NAMALWA (cell line): ENCODE data around the gene ANO3.
A peak's percentile ranks its signal among the peaks of the same experiment; 100 is the strongest.

Experiments used
- DNase-seq: peaks from one replicate; pipeline ENCODE4 v3.0.0-alpha.2; 2015; ENCODE audit warnings: low spot score

Gene ANO3

DNA sequence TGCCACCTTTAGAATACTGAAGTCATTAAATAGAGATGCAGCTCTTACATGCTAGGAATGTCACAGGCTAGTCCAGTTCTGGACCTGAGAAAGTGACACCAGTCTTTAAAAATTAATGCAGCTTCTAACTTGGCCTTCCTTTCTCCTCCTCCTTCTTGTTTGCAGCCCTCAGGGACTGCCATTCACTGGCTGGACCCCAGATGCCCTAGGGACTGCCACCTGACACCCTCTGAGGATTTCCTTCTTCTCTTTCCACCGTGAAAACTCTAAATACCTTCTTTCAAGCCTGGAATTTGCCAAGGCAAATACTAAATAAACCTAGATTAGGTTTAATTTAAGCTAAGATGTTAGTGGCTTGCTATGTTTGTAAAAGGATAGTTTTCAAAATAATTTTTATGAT is 161.7 kb downstream of the ANO3 start:
- DNase-seq: no peak

DNA sequence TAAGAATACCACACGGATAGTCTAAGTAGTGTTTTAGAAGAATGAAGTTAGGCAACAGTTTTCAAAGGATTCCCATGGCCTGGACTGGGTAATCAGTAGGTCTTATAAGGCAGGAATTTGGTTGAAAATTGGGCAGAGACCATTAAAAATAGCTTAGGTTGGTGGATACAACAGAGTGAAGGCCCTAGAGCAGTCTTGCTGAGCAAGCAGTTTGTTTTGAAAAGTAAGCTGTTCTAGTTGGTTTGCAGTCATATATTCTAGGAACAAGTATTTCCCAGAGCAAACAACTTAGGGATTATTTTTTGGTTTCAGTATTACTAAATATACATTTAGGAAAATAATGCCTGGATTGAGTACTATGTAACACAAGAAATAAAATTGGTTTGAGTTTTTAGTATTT is 175.3 kb downstream of the ANO3 start:
- no peak for DNase-seq

DNA sequence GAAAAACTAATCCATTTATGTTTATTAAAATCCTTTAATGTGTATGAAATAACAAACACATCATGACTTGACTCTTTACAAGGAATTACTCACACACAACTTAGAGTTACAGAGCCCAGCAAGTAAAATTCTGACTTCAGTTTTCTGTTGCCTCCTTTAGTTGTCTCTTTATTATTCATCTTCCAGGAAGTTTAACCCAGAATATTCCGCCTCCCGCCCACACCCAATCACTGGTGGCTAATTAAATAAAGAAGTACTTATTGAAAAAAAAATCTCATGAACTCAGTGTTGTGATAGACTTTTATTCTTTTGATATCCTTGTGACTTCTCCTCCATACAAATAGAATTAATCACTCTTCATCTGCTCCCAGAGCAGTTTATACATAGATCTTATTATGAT is 178.2 kb downstream of the ANO3 start:
- DNase-seq: no peak

DNA sequence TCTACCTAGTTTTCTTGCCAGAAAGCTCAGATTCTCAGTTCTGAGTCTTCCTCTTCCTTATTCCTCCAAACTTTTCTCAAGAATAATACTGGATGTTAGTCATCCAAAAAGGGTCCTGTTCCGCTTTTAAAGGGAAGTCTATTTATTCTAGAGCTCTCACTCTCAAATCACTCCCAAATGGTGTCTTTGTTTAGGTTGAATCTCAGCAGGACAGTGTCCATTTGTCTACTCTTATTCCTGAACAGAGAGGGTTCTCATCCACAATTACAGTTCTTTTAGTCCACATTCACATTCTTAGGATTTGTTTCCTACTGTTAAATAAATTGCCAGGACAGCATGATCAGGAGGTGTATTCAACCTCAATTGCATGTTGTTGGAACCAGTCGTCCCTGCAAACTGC is 178.8 kb downstream of the ANO3 start:
- no peak for DNase-seq

DNA sequence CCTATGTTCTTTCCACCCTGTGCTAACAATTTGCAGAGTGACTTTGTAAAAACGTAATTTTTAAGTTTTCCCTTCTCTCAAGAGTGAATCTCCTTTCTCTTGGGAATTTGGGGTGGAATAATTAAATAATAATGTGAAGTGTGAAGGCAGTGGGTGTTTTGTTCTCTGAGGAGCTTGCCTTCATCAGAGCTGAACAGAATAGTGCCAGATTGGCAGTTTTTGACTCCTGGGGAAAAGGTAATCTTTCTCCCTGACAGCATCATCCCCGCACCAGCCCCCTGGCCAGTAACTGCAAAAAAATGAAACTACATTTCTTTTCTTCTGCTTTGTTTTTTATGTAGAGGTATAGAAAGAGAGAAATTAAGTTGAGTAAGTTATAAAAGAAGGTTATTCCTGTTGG is 180.3 kb downstream of the ANO3 start:
- no peak for DNase-seq

DNA sequence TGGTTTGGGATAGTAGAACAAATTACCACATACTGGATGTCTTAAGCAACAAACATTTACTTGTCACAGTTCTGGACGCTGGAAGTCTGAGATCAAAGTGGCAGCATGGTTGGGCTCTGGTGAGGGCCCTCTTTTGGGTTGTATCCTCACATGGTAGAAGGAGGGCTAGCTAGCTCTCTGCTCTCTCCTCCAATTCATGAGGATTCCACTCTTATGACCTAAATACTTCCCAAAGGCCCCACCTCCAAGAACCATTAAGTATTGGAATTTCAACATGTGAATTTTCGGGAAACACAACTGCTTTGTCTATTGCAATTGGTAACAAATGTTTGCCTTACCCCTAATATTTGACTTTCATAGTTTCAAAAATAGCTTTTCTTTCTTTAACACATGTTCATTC is 187.5 kb downstream of the ANO3 start:
- DNase-seq: no peak

DNA sequence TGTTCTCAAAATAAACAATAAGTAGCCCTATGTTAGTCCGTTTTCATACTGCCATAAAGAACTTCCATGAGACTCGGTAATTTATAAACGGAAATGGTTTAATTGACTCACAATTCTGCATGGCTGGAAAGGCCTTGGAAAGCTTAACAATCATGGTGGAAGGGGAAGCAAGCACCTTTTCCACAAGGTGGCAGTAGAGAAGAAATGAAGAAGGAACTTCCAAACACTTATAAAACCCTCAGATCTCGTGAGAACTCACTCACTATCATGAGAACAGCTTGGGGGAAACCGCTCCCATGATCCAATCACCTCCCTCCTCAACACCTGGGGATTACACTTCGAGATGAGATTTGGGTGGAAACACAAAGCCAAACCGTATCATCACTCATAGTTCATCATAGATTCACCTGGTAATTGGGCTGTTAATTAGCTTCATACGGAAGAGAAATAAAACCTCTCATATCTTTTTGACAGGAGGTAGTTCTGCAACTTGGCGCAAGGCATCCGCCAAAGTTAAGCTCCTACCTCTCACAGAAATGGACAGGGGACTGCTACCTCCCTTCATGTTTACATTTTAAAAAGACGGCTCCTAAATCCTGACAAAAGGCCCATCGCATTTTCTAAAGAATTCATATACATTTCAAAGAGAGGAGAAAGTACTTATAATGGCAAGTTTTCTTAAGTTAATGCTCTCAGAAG is 191.1 kb downstream of the ANO3 start:
- peak; percentile 56 for DNase-seq

DNA sequence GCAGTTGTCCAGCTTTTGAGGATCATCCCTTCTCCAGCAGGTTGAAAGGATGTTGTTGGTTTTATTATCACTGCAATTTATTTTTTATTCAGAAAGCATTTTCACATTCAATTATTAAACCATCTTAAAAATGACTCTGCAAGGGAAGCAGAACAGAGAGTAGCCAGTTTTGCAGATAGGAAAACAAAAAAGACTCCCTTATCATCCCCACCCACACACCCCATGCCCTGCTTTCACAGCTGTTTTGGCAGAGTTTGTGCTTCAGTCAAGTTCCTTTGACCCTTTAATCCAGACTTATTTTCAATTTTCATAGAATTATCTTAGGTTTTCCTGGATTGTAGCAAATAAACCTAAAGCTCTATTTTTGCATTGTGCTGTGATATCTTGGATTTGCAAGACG is 195.8 kb downstream of the ANO3 start:
- DNase-seq: no peak

DNA sequence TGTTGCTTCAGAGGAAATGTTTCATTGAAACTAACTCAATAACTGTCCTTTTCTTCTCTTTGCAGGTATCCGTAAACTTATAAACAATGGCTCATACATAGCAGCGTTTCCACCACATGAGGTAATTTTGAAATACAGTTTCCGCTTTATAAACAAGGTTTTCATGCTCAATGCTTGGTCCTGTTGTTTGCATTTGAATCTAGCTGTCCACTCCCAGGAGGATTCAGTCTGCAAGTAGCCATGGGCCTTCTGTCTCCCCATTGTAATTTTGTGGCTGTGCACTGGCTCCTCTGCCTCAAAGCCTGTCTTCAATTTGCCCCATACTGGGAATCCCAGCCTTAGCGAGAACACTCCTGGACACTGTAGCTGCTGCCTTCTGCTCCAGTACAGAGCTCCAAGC is 205.4 kb downstream of the ANO3 start:
- no peak for DNase-seq

DNA sequence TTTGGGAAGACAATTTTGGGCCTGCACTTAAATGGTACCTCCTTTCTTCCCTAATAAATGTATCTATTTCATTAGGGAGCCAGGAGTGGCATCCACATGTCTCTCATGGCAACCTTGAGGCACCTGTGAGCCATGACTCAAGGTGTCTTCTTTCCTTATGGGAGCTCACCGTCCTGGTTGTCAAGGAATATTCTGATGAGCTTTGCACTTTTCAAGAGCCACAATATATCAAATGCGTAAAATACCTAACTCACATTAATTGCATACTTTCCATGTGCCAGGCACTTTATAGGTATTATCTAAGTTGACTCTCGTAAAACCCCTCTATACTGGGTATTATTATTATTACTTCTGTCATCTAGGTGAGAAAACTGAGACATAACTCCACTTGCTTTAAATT is 207.6 kb downstream of the ANO3 start:
- no peak for DNase-seq

DNA sequence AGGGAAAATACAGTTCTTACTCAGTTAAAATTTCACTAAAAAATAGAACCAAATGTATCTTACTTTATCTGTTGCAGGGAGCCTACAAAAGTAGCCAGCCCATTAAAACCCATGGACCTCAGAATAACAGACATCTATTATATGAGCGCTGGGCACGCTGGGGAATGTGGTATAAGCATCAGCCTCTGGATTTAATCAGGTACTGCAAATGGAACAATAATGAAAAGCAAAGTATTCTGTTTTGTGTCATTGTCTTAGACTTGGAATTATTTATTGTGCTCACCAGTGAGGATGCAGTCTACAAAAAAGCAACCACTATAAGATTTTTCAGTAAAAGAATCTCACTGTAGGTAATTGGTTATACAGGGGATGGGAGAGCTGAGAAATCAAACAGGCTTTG is 209.9 kb downstream of the ANO3 start:
- DNase-seq: no peak

DNA sequence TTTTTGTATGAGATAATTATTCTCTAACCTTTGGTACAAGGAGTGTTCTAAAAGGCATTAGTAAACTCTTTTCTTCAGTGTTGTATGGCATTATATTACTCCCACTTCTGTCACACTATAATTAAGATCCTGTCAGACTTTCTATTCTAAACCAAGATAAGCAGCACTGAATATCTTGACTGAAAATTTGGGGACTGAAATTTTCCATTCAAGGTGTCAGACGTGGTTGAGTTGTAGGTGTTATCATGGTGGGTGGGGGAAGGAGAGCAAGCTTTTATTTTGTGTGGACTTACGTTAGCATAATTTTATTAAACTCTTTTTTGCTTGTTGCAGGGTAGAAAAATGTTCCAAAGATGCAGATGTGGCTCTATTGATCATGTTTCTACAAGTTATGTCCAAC is 217.2 kb downstream of the ANO3 start:
- DNase-seq: no peak

DNA sequence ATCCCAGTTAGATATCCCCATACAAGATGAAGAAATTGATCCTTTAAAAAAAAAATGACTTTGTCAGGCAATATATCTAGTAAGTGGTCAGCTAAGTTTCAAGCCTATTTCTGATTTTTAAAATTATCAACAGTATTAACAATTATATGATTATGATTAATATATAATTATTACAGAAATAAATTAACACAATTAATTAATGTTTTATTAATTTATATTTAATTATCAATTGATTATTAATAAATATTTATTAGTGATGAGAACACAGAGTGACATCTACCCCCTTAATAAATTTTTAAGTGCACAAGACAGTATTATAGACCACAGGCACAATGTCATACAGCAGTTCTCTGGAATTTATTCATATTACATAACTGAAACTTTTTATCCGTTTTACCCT is 218.1 kb downstream of the ANO3 start:
- no peak for DNase-seq

DNA sequence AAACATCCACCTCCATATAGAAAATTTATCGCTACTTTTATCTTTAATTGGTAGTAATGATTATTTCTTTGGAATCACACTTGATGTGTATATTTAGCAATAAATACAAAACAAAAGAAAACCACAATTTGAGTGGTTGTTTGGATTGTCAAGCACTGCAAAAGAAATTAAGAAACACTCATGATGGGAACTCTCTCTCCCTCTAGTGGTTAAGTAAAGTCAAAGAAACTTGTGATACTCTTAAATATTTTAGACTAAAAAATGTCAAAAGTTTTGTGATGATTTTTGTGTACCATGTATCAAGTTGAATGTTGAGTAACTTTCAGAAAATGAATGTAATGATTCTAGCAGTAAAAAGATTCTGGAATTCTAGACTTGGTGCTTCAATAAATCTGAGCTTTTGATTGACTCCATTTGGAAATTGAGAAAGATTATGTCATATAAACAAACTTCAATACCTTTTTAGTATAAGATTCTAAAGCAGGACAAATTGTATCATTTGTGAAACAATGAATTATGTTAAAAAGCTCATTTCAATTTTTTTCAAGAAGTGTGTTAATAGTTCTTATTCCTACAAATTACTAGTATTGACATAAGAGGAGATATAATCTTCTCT is 219.4 kb downstream of the ANO3 start:
- peak; percentile 9 for DNase-seq

DNA sequence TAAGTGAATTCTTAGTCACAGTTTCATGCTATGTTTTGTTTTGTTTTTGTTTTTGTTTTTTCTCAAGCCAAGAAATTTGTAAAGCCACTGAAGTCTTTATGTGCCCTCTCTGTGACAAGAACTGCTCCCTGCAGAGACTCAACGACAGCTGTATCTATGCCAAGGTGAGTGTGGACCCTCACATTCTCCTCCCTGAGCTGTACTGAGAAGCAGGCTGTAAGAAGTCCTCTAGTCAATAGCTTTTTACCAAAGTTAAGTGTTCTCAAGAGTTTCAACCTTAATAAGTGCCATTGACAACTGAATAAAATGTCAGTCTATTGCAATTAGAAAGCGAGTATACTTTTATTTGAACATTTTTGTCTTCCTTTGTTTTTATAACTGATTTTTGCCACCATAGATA is 221.3 kb downstream of the ANO3 start:
- no peak for DNase-seq

DNA sequence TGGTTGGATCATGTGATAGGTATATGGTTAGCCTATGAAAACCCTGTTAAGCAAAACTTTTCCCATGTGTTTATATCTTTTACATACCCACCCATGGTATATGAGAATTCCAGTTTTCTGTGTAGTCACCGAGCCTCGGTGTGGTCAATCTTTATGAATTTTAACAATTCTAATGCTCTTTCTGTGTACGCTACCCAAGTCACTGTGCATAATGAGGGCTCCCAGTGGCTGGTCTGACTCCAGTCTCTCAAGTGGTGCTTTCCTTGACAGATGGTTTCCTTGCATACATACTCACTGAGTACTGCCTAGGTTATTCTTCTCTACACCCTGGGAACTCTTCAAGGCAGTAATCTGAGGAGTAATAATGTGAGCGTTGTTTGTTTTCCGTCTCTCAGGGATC is 222.5 kb downstream of the ANO3 start:
- DNase-seq: no peak

DNA sequence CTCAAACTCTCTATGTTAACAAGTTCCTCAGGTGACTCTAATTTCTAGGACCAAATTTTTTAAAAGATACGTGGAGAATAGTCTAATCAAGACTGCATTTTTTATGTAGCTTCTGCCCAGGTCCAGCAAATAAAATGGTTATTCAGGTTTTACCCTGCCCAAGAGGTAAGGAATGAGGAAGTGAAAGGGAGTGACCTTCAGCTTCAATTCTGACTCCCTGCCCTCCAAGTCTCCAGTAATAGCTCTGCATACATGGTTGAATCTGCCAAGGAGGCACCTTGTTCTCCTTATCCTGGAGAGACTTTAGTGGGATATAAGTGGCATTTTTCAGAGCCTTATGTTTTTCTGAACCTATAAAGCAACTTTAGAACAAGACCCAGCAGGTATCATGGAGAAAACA is 224.7 kb downstream of the ANO3 start:
- DNase-seq: no peak

DNA sequence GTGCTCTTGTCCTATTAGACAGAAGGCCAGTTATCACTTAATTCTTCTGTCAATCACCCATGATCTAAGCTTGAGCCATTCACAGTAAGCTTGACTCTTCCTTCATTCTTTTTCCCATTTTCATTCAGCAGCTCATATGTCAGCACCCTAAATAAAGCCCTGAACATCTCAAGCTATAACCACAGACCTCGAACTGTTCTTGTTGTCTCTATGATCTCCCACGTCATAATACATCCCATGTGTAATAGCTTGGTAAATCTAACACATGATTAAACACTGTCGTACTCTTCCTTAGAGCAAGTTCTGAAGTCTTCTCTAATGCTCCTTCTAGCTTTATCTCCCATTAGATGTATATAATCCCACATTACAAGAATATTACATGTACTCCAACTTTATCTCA is 225.7 kb downstream of the ANO3 start:
- DNase-seq: no peak

DNA sequence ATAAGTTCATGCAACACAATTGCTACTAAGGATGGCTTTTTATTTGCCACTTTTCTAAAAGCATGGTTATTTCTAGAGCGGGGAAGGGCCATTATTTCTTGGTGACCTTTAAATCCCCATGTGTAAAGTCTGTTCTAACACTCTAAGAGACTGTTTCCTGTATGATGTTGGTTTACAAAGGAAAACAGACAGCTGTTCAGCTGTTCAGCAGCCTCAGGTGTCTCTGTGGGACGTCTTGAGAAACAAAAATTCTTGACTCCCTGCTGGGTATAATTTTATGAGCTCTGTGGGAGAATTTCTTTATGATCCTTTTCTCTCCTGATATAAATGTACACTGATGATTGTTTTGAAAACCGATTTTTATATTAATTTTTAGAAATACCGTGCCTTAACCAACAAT is 226.3 kb downstream of the ANO3 start:
- DNase-seq: no peak

DNA sequence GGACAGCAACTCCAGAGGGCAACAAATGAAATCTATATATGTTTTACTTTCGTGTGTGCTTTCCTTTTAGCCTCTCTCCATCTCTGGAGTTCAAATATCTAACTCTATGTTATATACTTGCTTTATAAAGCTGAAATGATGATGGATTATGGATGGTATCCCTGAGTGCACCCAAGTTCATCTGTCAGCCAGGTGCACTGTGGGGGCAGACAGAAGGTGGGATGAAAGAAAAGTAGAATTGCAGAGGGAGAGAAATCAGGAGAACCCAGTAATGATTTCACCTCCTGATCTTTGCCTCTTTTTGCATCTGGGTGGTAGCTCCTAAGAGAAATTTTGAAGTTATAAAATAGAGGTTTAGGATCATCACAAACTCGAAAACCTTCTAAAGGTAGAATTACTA is 237.7 kb downstream of the ANO3 start:
- no peak for DNase-seq

DNA sequence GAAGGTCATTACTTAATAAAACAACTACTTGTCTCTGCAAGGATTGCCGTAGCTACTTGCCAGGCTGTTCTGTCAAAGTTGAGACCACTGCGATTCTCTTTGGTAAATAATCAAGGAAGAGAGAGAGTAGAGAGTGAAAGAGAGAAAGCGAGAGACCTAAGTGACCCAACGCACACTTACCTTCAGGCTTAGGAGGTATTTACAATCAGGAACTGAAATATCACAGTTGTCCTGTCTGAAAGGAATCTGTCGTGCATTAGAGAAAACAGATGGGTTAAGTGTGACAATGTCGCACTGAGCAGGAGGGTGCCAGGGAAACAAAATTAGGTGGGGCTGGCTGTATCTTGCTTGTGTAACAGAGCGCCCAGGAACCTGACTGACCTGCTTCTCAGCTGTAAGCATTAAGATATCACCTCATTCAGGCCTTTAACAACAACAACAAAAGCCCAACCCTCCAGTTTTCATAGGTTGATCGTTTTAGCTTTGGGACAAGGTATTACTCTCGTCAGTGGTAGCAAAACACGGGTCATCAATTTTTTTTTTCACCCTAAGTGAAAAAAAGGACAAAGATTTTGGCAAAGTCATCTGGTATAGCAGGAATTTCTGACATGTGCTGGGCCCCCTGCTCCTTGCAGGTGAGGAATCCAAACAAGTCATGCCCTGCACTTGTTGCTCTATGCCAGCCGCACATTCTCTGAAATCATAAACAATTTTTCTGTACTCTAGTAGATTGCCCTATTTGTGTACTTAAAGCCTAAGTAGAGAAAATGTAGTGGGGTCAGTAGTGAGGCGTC is 240.1 kb downstream of the ANO3 start, which contains the start of gene MUC15:
Gene MUC15, minus strand, starts transcription at position 403 of the 794 bp plus-strand sequence. CDS start 5,169 bp downstream, outside the sequence.
- no peak for DNase-seq

DNA sequence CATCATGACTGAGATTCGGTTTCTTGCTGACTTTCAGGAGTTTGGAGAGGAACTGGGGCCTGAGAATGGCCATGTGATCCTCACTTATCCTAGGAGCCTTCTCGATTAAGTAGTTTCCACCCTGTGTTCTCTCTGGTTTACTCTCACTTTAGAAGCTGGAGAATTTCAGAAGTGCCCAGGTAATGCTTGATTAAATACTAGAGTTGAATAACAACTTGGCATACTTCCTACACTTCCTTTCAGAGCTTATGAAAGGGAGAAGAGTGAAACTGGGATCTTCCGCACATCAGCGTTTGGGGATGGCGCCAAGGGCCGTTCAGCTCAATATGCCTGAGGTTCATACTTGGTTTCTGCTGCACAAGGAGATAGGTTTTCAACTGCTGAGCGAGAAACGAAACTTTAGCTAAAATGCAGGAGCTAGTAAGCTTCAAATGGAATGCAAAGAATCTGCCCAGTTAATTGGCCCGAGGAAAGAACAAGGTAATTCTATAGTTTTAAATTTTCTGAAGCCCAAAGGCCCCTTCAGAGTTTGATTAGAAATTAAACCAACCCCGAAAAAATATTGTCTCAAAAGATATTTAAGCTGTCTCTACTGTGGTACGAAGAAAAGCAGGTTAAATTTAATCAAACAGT is 241.0 kb downstream of the ANO3 start:
- DNase-seq: no peak

DNA sequence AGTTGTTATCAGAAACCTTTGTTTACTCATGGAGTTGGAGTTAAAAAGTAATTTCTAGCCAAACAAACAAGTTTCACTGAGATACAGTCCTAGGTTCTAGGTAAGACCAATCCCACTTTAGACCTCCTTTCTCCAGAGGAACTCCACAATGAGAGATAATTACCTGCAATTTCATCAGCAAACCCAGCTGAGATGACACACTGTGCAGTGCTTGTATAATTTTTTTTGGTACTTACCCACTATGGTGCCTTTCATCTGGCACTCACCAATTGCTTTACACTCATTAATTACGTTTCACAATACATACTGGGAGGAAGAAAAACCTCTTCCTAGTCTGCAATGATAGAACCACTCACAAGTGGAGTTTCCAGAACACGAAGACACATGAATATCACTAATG is 242.0 kb downstream of the ANO3 start:
- DNase-seq: no peak
